Liver (tissue), 9 donors: ENCODE results near the gene MT1A. TPM values are rescaled to one million over a fixed set of nuclear protein-coding genes. Genes with fewer than 3 reads are reported as not detected.

Source experiments
- DNase-seq: peaks from one replicate; pipeline ENCODE4 v3.0.0-alpha.2; 2017; ENCODE audit warnings: low spot score
- H3K27ac ChIP-seq, 2 donors: one replicate each; pipeline ENCODE4 v1.7.0; 2013; ENCODE audit warnings: inconsistent platforms in 2 of 2, low read length in 2 of 2, control low read depth in 1 of 2, low read depth in 1 of 2, mild to moderate bottlenecking in 1 of 2
- H3K27me3 ChIP-seq, 4 donors: one replicate each; pipeline versions ENCODE4 v1.6.1 to v1.7.0; 2013; ENCODE audit warnings: low read length in 3 of 4, inconsistent platforms in 1 of 4, mild to moderate bottlenecking in 1 of 4, moderate library complexity in 1 of 4; ENCODE audit not compliant: control insufficient read depth in 4 of 4, insufficient read depth in 4 of 4
- H3K36me3 ChIP-seq, 4 donors: one replicate each; pipeline versions ENCODE4 v1.6.1 to v1.7.0; 2013; ENCODE audit warnings: low read length in 3 of 4, mild to moderate bottlenecking in 3 of 4, low read depth in 1 of 4, moderate library complexity in 1 of 4; ENCODE audit not compliant: control insufficient read depth in 4 of 4, insufficient read depth in 3 of 4
- H3K4me1 ChIP-seq, 4 donors: one replicate each; pipeline versions ENCODE4 v1.6.1 to v1.7.0; 2013; ENCODE audit warnings: low read length in 3 of 4, mild to moderate bottlenecking in 3 of 4, moderate library complexity in 1 of 4; ENCODE audit not compliant: control insufficient read depth in 4 of 4, insufficient read depth in 4 of 4
- H3K4me3 ChIP-seq, 3 donors: one replicate each; pipeline versions ENCODE4 v1.6.1 to v1.7.0; 2013; ENCODE audit warnings: low read length in 3 of 3, control low read depth in 1 of 3, low read depth in 1 of 3, mild to moderate bottlenecking in 1 of 3
- H3K9ac ChIP-seq, 2 donors: one replicate each; pipeline ENCODE4 v1.7.0; 2013; ENCODE audit warnings: low read length in 2 of 2, mild to moderate bottlenecking in 2 of 2, moderate library complexity in 2 of 2, control low read depth in 1 of 2, low read depth in 1 of 2
- H3K9me3 ChIP-seq, 4 donors: one replicate each; pipeline versions ENCODE4 v1.6.1 to v1.7.0; 2013; ENCODE audit warnings: low read length in 3 of 4; ENCODE audit not compliant: control insufficient read depth in 4 of 4
- EGR1 ChIP-seq, 2 donors: IDR thresholded peaks; 2 replicates each; pipeline ENCODE4 v1.6.1; 2016 to 2018; ENCODE audit warnings: antibody characterized with exemption in 2 of 2, low read depth in 2 of 2
- FOXA1 ChIP-seq: IDR thresholded peaks from 2 replicates; pipeline ENCODE4 v1.6.1; 2016; ENCODE audit warnings: antibody characterized with exemption
- FOXA2 ChIP-seq: IDR thresholded peaks from 2 replicates; pipeline ENCODE4 v1.6.1; 2016; ENCODE audit warnings: antibody characterized with exemption
- GABPA ChIP-seq, 2 donors: IDR thresholded peaks in 1 of 2; conservative IDR thresholded peaks in 1 of 2; 2 replicates each; pipeline ENCODE4 v1.6.1; 2016; ENCODE audit warnings: antibody characterized with exemption in 2 of 2, mild to moderate bottlenecking in 1 of 2, moderate library complexity in 1 of 2
- HNF4A ChIP-seq, 2 donors: conservative IDR thresholded peaks; 2 replicates each; pipeline ENCODE4 v1.6.1; 2016; ENCODE audit warnings: antibody characterized with exemption in 2 of 2, mild to moderate bottlenecking in 2 of 2
- HNF4G ChIP-seq: IDR thresholded peaks from 2 replicates; pipeline ENCODE4 v1.6.1; 2016; ENCODE audit warnings: antibody characterized with exemption
- JUND ChIP-seq, 2 donors: IDR thresholded peaks; 2 replicates each; pipeline ENCODE4 v1.6.1; 2016; ENCODE audit warnings: antibody characterized with exemption in 2 of 2
- NR2F2 ChIP-seq: IDR thresholded peaks from 2 replicates; pipeline ENCODE4 v1.6.1; 2016; ENCODE audit warnings: antibody characterized with exemption
- RAD21 ChIP-seq, 2 donors: IDR thresholded peaks; 2 replicates each; pipeline ENCODE4 v1.6.1; 2016; ENCODE audit warnings: antibody characterized with exemption in 2 of 2, mild to moderate bottlenecking in 2 of 2
- RXRA ChIP-seq, 2 donors: IDR thresholded peaks; 2 replicates each; pipeline ENCODE4 v1.6.1; 2017 to 2018; ENCODE audit warnings: antibody characterized with exemption in 2 of 2, mild to moderate bottlenecking in 1 of 2
- SP1 ChIP-seq: IDR thresholded peaks from 2 replicates; pipeline ENCODE4 v1.6.1; 2018; ENCODE audit warnings: antibody characterized with exemption, mild to moderate bottlenecking
- TAF1 ChIP-seq: conservative IDR thresholded peaks from 2 replicates; pipeline ENCODE4 v1.6.1; 2016; ENCODE audit warnings: antibody characterized with exemption, mild to moderate bottlenecking
- YY1 ChIP-seq: IDR thresholded peaks from 2 replicates; pipeline ENCODE4 v1.6.1; 2016; ENCODE audit warnings: antibody characterized with exemption, mild to moderate bottlenecking
- WGBS: extraction: QIAGEN DNeasy Blood & Tissue Kit; methylation state at CpG from one replicate; pipeline ENCODE4 v1.1.7; 2013; 5-methylcytosine and 5-hydroxymethylcytosine counted together
- polyA plus RNA-seq, 2 donors: library from polyadenylated mRNA; stranded (reverse) in 1 of 2; unstranded in 1 of 2; fragments of 200-250 nt in 1 of 2; fragments of >200 nt in 1 of 2; fragmentation: Nextera tagmentation in 1 of 2; extraction: Ambion mirVana in 1 of 2; gene quantifications; one replicate each; pipeline versions ENCODE4 v1.2.1 to v1.2.3, GENCODE V29; 2013 to 2015
- total RNA-seq, 2 donors: library from RNA; depleted of rRNA; stranded (reverse); fragments of >200 nt; gene quantifications; one replicate each; pipeline ENCODE4 v1.2.3, GENCODE V29; 2014
- TF ChIP-seq, protein P1 (sequence below): IDR thresholded peaks from 2 replicates; pipeline ENCODE4 v1.6.1; 2016; ENCODE audit warnings: antibody characterized with exemption
- TF ChIP-seq, protein P2 (sequence below): fragments of 150-350 bp; IDR thresholded peaks from 2 replicates; pipeline ENCODE4 v1.5.1; 2017; ENCODE audit warnings: improper control_type of control experiment, low read depth, low read length; ENCODE audit not compliant: missing input control
- TF ChIP-seq, protein P3 (sequence below): IDR thresholded peaks from 2 replicates; pipeline ENCODE4 v1.6.1; 2016; ENCODE audit warnings: antibody characterized with exemption
- TF ChIP-seq, protein P4 (sequence below): IDR thresholded peaks from 2 replicates; pipeline ENCODE4 v1.6.1; 2016; ENCODE audit warnings: antibody characterized with exemption, mild to moderate bottlenecking
- TF ChIP-seq, protein P5 (sequence below): IDR thresholded peaks from 2 replicates; pipeline ENCODE4 v1.6.1; 2016; ENCODE audit warnings: antibody characterized with exemption
- donor health status: healthy.
- donor health status: healthy.
- donor health status: healthy.
- donor health status: healthy.
- donor health status: healthy.

Gene MT1A
- total and polyA plus RNA-seq, 4 donors, result 10.1 to 511 (median 74.6) TPM

DNA sequence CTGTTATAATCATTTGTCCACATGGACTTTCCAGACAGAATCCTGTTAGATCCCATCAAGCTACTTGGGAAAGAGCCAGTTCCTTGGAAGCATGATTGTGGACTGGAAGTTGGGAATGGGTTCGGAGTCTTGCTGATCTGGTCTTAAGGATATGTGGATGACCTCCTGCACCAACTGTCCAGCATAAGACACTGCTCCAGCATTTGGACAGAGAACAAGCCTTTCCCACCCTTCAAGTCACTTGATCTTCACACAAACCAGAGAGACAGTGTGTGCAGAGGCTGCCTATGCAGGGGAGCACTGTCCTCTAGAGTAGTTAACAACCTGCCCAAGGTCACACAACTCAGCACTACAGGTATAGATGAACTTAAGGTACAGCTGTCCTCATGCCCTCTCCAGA lies 7.4 kb downstream of the MT1A start:
- Histone ChIP-seq H3K27me3 (no peaks in the 10 kb centered on the region), H3K36me3 (no peaks in the 10 kb centered on the region), H3K9me3 (no peaks in the 10 kb centered on the region), H3K9ac (no peak overlapping the region), H3K4me1 (peaks cover 5 to 35% (median 18%) of the 10 kb centered on the region in 4 donors), H3K27ac (no peak overlapping the region), H3K4me3 (no peak overlapping the region)
- 2% methylated on average over 1 of the region's 1 CpG for WGBS
- no peak for DNase-seq
- TF ChIP-seq RAD21 (IDR thresholded peaks at IDR 0.05) (no peak), TAF1 (no peak), HNF4A (conservative IDR thresholded peaks at IDR 0.05) (no peak), FOXA1 (no peak), EGR1 (IDR thresholded peaks at IDR 0.05; ENCODE audit: low read depth in 2 of 2) (no peak), JUND (IDR thresholded peaks at IDR 0.05) (no peak), FOXA2 (no peak), YY1 (no peak), NR2F2 (no peak), HNF4G (no peak), GABPA (IDR thresholded peaks at IDR 0.05 in 1 of 2, conservative IDR thresholded peaks at IDR 0.05 in 1 of 2) (no peak), SP1 (no peak), RXRA (IDR thresholded peaks at IDR 0.05) (no peak)
- TF ChIP-seq, protein P1, sequence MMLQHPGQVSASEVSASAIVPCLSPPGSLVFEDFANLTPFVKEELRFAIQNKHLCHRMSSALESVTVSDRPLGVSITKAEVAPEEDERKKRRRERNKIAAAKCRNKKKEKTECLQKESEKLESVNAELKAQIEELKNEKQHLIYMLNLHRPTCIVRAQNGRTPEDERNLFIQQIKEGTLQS, result no peak
- TF ChIP-seq, protein P2, sequence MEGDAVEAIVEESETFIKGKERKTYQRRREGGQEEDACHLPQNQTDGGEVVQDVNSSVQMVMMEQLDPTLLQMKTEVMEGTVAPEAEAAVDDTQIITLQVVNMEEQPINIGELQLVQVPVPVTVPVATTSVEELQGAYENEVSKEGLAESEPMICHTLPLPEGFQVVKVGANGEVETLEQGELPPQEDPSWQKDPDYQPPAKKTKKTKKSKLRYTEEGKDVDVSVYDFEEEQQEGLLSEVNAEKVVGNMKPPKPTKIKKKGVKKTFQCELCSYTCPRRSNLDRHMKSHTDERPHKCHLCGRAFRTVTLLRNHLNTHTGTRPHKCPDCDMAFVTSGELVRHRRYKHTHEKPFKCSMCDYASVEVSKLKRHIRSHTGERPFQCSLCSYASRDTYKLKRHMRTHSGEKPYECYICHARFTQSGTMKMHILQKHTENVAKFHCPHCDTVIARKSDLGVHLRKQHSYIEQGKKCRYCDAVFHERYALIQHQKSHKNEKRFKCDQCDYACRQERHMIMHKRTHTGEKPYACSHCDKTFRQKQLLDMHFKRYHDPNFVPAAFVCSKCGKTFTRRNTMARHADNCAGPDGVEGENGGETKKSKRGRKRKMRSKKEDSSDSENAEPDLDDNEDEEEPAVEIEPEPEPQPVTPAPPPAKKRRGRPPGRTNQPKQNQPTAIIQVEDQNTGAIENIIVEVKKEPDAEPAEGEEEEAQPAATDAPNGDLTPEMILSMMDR, result no peak
- TF ChIP-seq, protein P3, sequence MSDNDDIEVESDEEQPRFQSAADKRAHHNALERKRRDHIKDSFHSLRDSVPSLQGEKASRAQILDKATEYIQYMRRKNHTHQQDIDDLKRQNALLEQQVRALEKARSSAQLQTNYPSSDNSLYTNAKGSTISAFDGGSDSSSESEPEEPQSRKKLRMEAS, result no peak
- TF ChIP-seq, protein P4, sequence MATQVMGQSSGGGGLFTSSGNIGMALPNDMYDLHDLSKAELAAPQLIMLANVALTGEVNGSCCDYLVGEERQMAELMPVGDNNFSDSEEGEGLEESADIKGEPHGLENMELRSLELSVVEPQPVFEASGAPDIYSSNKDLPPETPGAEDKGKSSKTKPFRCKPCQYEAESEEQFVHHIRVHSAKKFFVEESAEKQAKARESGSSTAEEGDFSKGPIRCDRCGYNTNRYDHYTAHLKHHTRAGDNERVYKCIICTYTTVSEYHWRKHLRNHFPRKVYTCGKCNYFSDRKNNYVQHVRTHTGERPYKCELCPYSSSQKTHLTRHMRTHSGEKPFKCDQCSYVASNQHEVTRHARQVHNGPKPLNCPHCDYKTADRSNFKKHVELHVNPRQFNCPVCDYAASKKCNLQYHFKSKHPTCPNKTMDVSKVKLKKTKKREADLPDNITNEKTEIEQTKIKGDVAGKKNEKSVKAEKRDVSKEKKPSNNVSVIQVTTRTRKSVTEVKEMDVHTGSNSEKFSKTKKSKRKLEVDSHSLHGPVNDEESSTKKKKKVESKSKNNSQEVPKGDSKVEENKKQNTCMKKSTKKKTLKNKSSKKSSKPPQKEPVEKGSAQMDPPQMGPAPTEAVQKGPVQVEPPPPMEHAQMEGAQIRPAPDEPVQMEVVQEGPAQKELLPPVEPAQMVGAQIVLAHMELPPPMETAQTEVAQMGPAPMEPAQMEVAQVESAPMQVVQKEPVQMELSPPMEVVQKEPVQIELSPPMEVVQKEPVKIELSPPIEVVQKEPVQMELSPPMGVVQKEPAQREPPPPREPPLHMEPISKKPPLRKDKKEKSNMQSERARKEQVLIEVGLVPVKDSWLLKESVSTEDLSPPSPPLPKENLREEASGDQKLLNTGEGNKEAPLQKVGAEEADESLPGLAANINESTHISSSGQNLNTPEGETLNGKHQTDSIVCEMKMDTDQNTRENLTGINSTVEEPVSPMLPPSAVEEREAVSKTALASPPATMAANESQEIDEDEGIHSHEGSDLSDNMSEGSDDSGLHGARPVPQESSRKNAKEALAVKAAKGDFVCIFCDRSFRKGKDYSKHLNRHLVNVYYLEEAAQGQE, result no peak
- TF ChIP-seq, protein P5, sequence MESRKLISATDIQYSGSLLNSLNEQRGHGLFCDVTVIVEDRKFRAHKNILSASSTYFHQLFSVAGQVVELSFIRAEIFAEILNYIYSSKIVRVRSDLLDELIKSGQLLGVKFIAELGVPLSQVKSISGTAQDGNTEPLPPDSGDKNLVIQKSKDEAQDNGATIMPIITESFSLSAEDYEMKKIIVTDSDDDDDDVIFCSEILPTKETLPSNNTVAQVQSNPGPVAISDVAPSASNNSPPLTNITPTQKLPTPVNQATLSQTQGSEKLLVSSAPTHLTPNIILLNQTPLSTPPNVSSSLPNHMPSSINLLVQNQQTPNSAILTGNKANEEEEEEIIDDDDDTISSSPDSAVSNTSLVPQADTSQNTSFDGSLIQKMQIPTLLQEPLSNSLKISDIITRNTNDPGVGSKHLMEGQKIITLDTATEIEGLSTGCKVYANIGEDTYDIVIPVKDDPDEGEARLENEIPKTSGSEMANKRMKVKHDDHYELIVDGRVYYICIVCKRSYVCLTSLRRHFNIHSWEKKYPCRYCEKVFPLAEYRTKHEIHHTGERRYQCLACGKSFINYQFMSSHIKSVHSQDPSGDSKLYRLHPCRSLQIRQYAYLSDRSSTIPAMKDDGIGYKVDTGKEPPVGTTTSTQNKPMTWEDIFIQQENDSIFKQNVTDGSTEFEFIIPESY, result no peak
